ENCODE results near the gene CENPB.
A peak's percentile ranks its signal among the peaks of the same experiment; 100 is the strongest.

DNA sequence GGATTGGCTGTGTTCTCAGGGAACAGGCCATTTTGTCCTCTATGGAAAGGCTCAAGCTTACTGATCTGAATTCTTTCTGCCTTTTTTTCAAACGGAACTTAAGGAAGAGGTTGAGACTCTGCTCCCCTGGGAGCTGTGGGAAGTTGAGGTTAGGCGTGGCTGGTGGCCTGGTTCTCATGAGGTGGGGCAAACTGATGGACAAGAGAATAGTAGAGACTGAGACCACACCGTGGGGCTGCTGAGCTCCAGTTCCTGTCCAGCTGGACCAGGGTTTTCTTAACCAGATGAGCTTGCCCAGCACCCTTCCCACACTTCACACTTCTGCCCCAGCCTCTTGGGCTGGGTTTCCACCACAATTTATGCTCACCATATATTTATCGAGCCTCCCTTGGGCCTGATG is 39.9 kb upstream of the CENPB start:
- TF ChIP-seq EP300 (IDR thresholded peaks at IDR 0.05; ENCODE audit: borderline replicate concordance in 1 of 2, control insufficient read depth in 1 of 2, low read depth in 2 of 2, low read length in 2 of 2), result no peak
- no peak for TF ChIP-seq IKZF2 (IDR thresholded peaks at IDR 0.05)
- no peak for TF ChIP-seq POLR2AphosphoS5 (IDR thresholded peaks at IDR 0.05; ENCODE audit: low read length)
- no peak for TF ChIP-seq RCOR1 (conservative IDR thresholded peaks at IDR 0.05; ENCODE audit: low read depth, low read length)
- no peak for TF ChIP-seq REST (IDR thresholded peaks at IDR 0.05; ENCODE audit: low read depth, low read length)
- TF ChIP-seq FOXK2 (IDR thresholded peaks at IDR 0.05), result no peak
- TF ChIP-seq, protein P1, sequence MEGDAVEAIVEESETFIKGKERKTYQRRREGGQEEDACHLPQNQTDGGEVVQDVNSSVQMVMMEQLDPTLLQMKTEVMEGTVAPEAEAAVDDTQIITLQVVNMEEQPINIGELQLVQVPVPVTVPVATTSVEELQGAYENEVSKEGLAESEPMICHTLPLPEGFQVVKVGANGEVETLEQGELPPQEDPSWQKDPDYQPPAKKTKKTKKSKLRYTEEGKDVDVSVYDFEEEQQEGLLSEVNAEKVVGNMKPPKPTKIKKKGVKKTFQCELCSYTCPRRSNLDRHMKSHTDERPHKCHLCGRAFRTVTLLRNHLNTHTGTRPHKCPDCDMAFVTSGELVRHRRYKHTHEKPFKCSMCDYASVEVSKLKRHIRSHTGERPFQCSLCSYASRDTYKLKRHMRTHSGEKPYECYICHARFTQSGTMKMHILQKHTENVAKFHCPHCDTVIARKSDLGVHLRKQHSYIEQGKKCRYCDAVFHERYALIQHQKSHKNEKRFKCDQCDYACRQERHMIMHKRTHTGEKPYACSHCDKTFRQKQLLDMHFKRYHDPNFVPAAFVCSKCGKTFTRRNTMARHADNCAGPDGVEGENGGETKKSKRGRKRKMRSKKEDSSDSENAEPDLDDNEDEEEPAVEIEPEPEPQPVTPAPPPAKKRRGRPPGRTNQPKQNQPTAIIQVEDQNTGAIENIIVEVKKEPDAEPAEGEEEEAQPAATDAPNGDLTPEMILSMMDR (IDR thresholded peaks at IDR 0.05 in 2 of 3, conservative IDR thresholded peaks at IDR 0.05 in 1 of 3; ENCODE audit: control insufficient read depth in 2 of 3, extremely low read depth in 1 of 3, insufficient read depth in 1 of 3, low read depth in 3 of 3, low read length in 3 of 3), result 0 out of 6 replicates have a peak, but pooled peaks of 1 of the 3 experiments have one; percentile 5
- TF ChIP-seq, protein P2, sequence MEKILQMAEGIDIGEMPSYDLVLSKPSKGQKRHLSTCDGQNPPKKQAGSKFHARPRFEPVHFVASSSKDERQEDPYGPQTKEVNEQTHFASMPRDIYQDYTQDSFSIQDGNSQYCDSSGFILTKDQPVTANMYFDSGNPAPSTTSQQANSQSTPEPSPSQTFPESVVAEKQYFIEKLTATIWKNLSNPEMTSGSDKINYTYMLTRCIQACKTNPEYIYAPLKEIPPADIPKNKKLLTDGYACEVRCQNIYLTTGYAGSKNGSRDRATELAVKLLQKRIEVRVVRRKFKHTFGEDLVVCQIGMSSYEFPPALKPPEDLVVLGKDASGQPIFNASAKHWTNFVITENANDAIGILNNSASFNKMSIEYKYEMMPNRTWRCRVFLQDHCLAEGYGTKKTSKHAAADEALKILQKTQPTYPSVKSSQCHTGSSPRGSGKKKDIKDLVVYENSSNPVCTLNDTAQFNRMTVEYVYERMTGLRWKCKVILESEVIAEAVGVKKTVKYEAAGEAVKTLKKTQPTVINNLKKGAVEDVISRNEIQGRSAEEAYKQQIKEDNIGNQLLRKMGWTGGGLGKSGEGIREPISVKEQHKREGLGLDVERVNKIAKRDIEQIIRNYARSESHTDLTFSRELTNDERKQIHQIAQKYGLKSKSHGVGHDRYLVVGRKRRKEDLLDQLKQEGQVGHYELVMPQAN (conservative IDR thresholded peaks at IDR 0.05), result no peak
- TF ChIP-seq ESRRA (IDR thresholded peaks at IDR 0.05; ENCODE audit: low read length), result no peak
- no peak for TF ChIP-seq NFYB (IDR thresholded peaks at IDR 0.05; ENCODE audit: insufficient read depth, low read depth, low read length)
- TF ChIP-seq, protein P3, sequence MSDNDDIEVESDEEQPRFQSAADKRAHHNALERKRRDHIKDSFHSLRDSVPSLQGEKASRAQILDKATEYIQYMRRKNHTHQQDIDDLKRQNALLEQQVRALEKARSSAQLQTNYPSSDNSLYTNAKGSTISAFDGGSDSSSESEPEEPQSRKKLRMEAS (IDR thresholded peaks at IDR 0.05; ENCODE audit: low read depth, low read length), result no peak
